IMR-90 (cell line): Measurements from ENCODE around the gene NR5A1. TPM values are rescaled to one million over a fixed set of nuclear protein-coding genes. Genes with fewer than 3 reads are reported as not detected.

Experiments used
- ATAC-seq: fragments of 200-7000 bp; cut with Tn5 transposase; 2 replicates; pipeline ENCODE4 v1.9.1; 2020; ENCODE audit warnings: low read depth, mild to moderate bottlenecking, moderate library complexity
- Bru-seq: library from RNA; stranded (reverse); fragments of 400-500 nt; gene quantifications from one replicate; lab custom pipeline; 2021; lab: Mats Ljungman, UMichigan
- BruChase-seq, 2 experiments: library from RNA; stranded (reverse); fragments of 400-500 nt; gene quantifications; one replicate each; lab custom pipeline; 2021; lab: Mats Ljungman, UMichigan
- BruUV-seq: library from RNA; stranded (reverse); fragments of 400-500 nt; replicated peaks from 2 replicates; lab custom pipeline; 2021; lab: Mats Ljungman, UMichigan
- CTCF ChIA-PET: fragments of 300-600 bp; formaldehyde crosslinking; extraction: SDS; loops from one replicate; lab custom pipeline; 2021; ENCODE audit warnings: antibody characterized with exemption; lab: Yijun Ruan, JAX
- POLR2A ChIA-PET: fragments of 300-600 bp; sonication (Branson Sonifier 250); formaldehyde crosslinking; loops from one replicate; lab custom pipeline; 2022; ENCODE audit warnings: antibody characterized with exemption; ENCODE audit not compliant: unreplicated experiment; lab: Charles Lee
- DNase-seq: peaks from one replicate; pipeline ENCODE4 v3.0.0; 2013
- H2AFZ ChIP-seq: replicated peaks from 2 replicates; pipeline ENCODE3; 2013; ENCODE audit warnings: low read length, mild to moderate bottlenecking; ENCODE audit not compliant: poor library complexity
- H2AK5ac ChIP-seq: 2 replicates; pipeline ENCODE4 v1.6.1; 2013; ENCODE audit warnings: low read depth, low read length, inconsistent platforms
- H2AK9ac ChIP-seq: replicated peaks from 2 replicates; pipeline ENCODE3; 2013; ENCODE audit warnings: mild to moderate bottlenecking, low read depth, low read length, moderate library complexity; ENCODE audit not compliant: poor library complexity
- H2BK120ac ChIP-seq: 2 replicates; pipeline ENCODE4 v1.6.1; 2013; ENCODE audit warnings: low read depth, low read length, inconsistent platforms
- H2BK15ac ChIP-seq: 3 replicates; pipeline ENCODE4 v1.6.1; 2013; ENCODE audit warnings: low read depth, low read length, inconsistent platforms
- H2BK20ac ChIP-seq: 2 replicates; pipeline ENCODE4 v1.6.1; 2013; ENCODE audit warnings: low read depth, mild to moderate bottlenecking, inconsistent platforms, low read length, moderate library complexity
- H2BK5ac ChIP-seq: 2 replicates; pipeline ENCODE4 v1.6.1; 2013; ENCODE audit warnings: mild to moderate bottlenecking, low read depth, low read length, inconsistent platforms; ENCODE audit not compliant: poor library complexity, severe bottlenecking
- H3K14ac ChIP-seq: replicated peaks from 2 replicates; pipeline ENCODE4 v1.6.1; 2013; ENCODE audit warnings: low read depth, low read length, inconsistent platforms
- H3K18ac ChIP-seq: 2 replicates; pipeline ENCODE4 v1.6.1; 2013; ENCODE audit warnings: low read depth, low read length, control low read depth
- H3K23ac ChIP-seq: 2 replicates; pipeline ENCODE4 v1.6.1; 2013; ENCODE audit warnings: low read depth, low read length, inconsistent platforms
- H3K27ac ChIP-seq: 2 replicates; pipeline ENCODE4 v1.5.1; 2013; ENCODE audit warnings: mild to moderate bottlenecking, control low read depth, low read length; ENCODE audit not compliant: insufficient read depth
- H3K27me3 ChIP-seq: 2 replicates; pipeline ENCODE4 v1.6.1; 2013; ENCODE audit warnings: low read length; ENCODE audit not compliant: control insufficient read depth, insufficient read depth
- H3K36me3 ChIP-seq: 2 replicates; pipeline ENCODE4 v1.6.1; 2013; ENCODE audit warnings: low read length, mixed read lengths; ENCODE audit not compliant: control insufficient read depth, insufficient read depth
- H3K4ac ChIP-seq: 2 replicates; pipeline ENCODE4 v1.6.1; 2013; ENCODE audit warnings: low read depth, low read length, inconsistent platforms
- H3K4me1 ChIP-seq: 2 replicates; pipeline ENCODE4 v1.6.1; 2013; ENCODE audit warnings: low read length, mixed read lengths; ENCODE audit not compliant: control insufficient read depth, insufficient read depth
- H3K4me2 ChIP-seq: 2 replicates; pipeline ENCODE4 v1.6.1; 2013; ENCODE audit warnings: low read depth, mild to moderate bottlenecking, control low read depth, low read length, moderate library complexity
- H3K4me3 ChIP-seq: 2 replicates; pipeline ENCODE4 v1.5.1; 2013; ENCODE audit warnings: low read depth, mild to moderate bottlenecking, control low read depth, low read length, moderate library complexity; ENCODE audit not compliant: insufficient read depth
- H3K56ac ChIP-seq: 2 replicates; pipeline ENCODE4 v1.6.1; 2013; ENCODE audit warnings: low read length, inconsistent platforms; ENCODE audit not compliant: insufficient read depth; ENCODE audit errors: extremely low read depth
- H3K79me1 ChIP-seq, 2 experiments: 2 replicates each; pipeline ENCODE4 v1.6.1; 2013; ENCODE audit warnings: low read length in 2 of 2, inconsistent platforms in 1 of 2, low read depth in 1 of 2
- H3K9ac ChIP-seq: 2 replicates; pipeline ENCODE4 v1.6.1; 2013; ENCODE audit warnings: low read depth, low read length, control low read depth
- H3K9me1 ChIP-seq: 2 replicates; pipeline ENCODE4 v1.6.1; 2013; ENCODE audit warnings: low read length, inconsistent platforms; ENCODE audit not compliant: insufficient read depth
- H3K9me3 ChIP-seq: 2 replicates; pipeline ENCODE4 v1.6.1; 2013; ENCODE audit warnings: low read length; ENCODE audit not compliant: control insufficient read depth, insufficient read depth
- H4K20me1 ChIP-seq: 2 replicates; pipeline ENCODE4 v1.6.1; 2013; ENCODE audit warnings: low read length, inconsistent platforms; ENCODE audit not compliant: insufficient read depth
- H4K5ac ChIP-seq: 2 replicates; pipeline ENCODE4 v1.6.1; 2013; ENCODE audit warnings: mild to moderate bottlenecking, low read depth, low read length, control low read depth
- H4K8ac ChIP-seq, 2 experiments: 2 replicates each; pipeline ENCODE4 v1.6.1; 2013; ENCODE audit warnings: low read depth in 2 of 2, low read length in 2 of 2, control low read depth in 1 of 2, inconsistent platforms in 1 of 2
- H4K91ac ChIP-seq: 2 replicates; pipeline ENCODE4 v1.6.1; 2013; ENCODE audit warnings: low read depth, low read length, inconsistent platforms; ENCODE audit not compliant: insufficient read depth
- BHLHE40 ChIP-seq: fragments of 150-350 bp; IDR thresholded peaks from 2 replicates; pipeline ENCODE4 v1.6.1; 2016; ENCODE audit warnings: mild to moderate bottlenecking, low read depth, low read length
- NFE2L2 ChIP-seq: fragments of 150-350 bp; IDR thresholded peaks from 2 replicates; pipeline ENCODE4 v1.6.1; 2016; ENCODE audit warnings: low read depth, mild to moderate bottlenecking, low read length
- POLR2A ChIP-seq: IDR thresholded peaks from 2 replicates; pipeline ENCODE4 v1.6.1; 2012; ENCODE audit warnings: mild to moderate bottlenecking, low read depth, low read length
- RFX5 ChIP-seq: IDR thresholded peaks from 2 replicates; pipeline ENCODE4 v1.8.0; 2012; ENCODE audit warnings: low read depth, mild to moderate bottlenecking, low read length, moderate library complexity
- WGBS, 2 experiments: methylation state at CpG; one replicate each; pipeline versions ENCODE4 v1.1.5 to v1.1.7; 2013; ENCODE audit warnings: missing lambda C conversion rate in 2 of 2; ENCODE audit not compliant: insufficient read length in 1 of 2; ENCODE audit errors: extremely low coverage in 2 of 2; 5-methylcytosine and 5-hydroxymethylcytosine counted together
- dilution Hi-C: fragments of 300-500 bp; cut with HindIII; formaldehyde crosslinking; loops from one replicate; pipeline ENCODE4 v1.14.3; 2018; ENCODE audit warnings: low sequenced_read_pairs; ENCODE audit not compliant: unreplicated experiment
- in situ Hi-C: fragments of 300-500 bp; cut with MboI; formaldehyde crosslinking; loops from 3 replicates; pipeline ENCODE4 v1.14.3; 2019; ENCODE audit warnings: low sequenced_read_pairs, inconsistent platforms, mixed read lengths
- intact Hi-C: fragments of 100-400 bp; cut with micrococcal nuclease; formaldehyde crosslinking; loops from 2 replicates; pipeline ENCODE4 v1.10.0; 2022
- long read RNA-seq: library from polyadenylated mRNA; unstranded; transcript quantifications from one replicate; pipeline ENCODE4 v2.0.0, GENCODE V29; 2021; ENCODE audit not compliant: unreplicated experiment
- polyA plus RNA-seq, 3 experiments: library from polyadenylated mRNA; depleted of rRNA; stranded (reverse); fragments of >200 nt; gene quantifications; 2 replicates each; pipeline ENCODE4 v1.2.3, GENCODE V29; 2012; ENCODE audit warnings: low replicate concordance in 1 of 3
- total RNA-seq: library from RNA; depleted of rRNA; stranded (reverse); fragments of >200 nt; gene quantifications from 2 replicates; pipeline ENCODE4 v1.2.3, GENCODE V29; 2012; rRNA removed

The NR5A1 gene
- total RNA-seq = not detected in 2 replicates
- polyA plus RNA-seq (2012; rRNA removed) = not detected in 2 replicates
- not detected in 2 replicates for polyA plus RNA-seq (2012; cell fraction: cytosol; rRNA removed)
- polyA plus RNA-seq (2012; cell fraction: nucleus; rRNA removed; ENCODE audit: low replicate concordance) = not detected in 2 replicates
- percentile 4 among the genes with signal in this experiment for Bru-seq, nascent RNA
- BruChase-seq, experiment 1, labeled RNA remaining after a 6-hour chase = not detected
- not detected for BruChase-seq, experiment 2, labeled RNA remaining after a 2-hour chase
- long read RNA-seq = 0 reads

- H4K91ac ChIP-seq = no peak within 1 kb of the TSS
- H2BK5ac ChIP-seq = no peak within 1 kb of the TSS
- H3K9me1 ChIP-seq = no peaks in the 10 kb centered on the region
- no peak within 1 kb of the TSS for H3K4me3 ChIP-seq
- no peak within 1 kb of the TSS for H4K8ac ChIP-seq
- H2AFZ ChIP-seq = peak within 1 kb of the TSS; percentile 17
- H3K18ac ChIP-seq = no peak within 1 kb of the TSS
- no peak within 1 kb of the TSS for H2BK20ac ChIP-seq
- H4K20me1 ChIP-seq = no peaks in the 10 kb centered on the region
- H2AK9ac ChIP-seq = no peak within 1 kb of the TSS
- no peaks in the 10 kb centered on the region for H3K79me1 ChIP-seq
- dilution Hi-C loops (no loop called here), in situ Hi-C loops (no loop called here), intact Hi-C loops (no loop called here)
- H3K14ac ChIP-seq = no peak within 1 kb of the TSS
- H2BK120ac ChIP-seq = no peak within 1 kb of the TSS
- no TSS peak for BruUV-seq
- peaks cover 55% of the 10 kb centered on the region for H3K27me3 ChIP-seq
- ChIA-PET CTCF (no interaction called here), POLR2A (no interaction called here)
- H3K9me3 ChIP-seq = peaks cover 4% of the 10 kb centered on the region
- H3K4me2 ChIP-seq = no peak within 1 kb of the TSS
- TF ChIP-seq NFE2L2 (no peak), RFX5 (no peak), BHLHE40 (no peak), POLR2A (no peak)
- H3K4me1 ChIP-seq = no peaks in the 10 kb centered on the region; the same call in 1 of the 2 replicates
- ATAC-seq (no peak), DNase-seq (no peak)
- no peak within 1 kb of the TSS for H3K4ac ChIP-seq
- no peak within 1 kb of the TSS for H4K5ac ChIP-seq
- no peak within 1 kb of the TSS for H3K56ac ChIP-seq
- no peak within 1 kb of the TSS for H2BK15ac ChIP-seq
- WGBS, 2 experiments = 100% methylated on average over 1 of the region's 34 CpGs; no CpG with 5 or more reads in 1 of the 2 experiments
- no peak within 1 kb of the TSS for H2AK5ac ChIP-seq
- H3K27ac ChIP-seq = no peak within 1 kb of the TSS
- no peak within 1 kb of the TSS for H3K9ac ChIP-seq
- no peak within 1 kb of the TSS for H3K23ac ChIP-seq
- H3K36me3 ChIP-seq = no peaks in the 10 kb centered on the region
These were observed at the start of gene NR5A1 for GRCh38 chr9:124506931-124507879. Gene NR5A1, minus strand, starts transcription at chr9:124507399. Its CDS starts 4,004 bp downstream, at chr9:124503395.
